ENCODE measurements around the gene PCGF3.
"Not testable (repeated sequence)": the region's sequence is repeated elsewhere in the genome, so short reads cannot be mapped to it uniquely, and the experiment has no call there.

The PCGF3 gene

DNA sequence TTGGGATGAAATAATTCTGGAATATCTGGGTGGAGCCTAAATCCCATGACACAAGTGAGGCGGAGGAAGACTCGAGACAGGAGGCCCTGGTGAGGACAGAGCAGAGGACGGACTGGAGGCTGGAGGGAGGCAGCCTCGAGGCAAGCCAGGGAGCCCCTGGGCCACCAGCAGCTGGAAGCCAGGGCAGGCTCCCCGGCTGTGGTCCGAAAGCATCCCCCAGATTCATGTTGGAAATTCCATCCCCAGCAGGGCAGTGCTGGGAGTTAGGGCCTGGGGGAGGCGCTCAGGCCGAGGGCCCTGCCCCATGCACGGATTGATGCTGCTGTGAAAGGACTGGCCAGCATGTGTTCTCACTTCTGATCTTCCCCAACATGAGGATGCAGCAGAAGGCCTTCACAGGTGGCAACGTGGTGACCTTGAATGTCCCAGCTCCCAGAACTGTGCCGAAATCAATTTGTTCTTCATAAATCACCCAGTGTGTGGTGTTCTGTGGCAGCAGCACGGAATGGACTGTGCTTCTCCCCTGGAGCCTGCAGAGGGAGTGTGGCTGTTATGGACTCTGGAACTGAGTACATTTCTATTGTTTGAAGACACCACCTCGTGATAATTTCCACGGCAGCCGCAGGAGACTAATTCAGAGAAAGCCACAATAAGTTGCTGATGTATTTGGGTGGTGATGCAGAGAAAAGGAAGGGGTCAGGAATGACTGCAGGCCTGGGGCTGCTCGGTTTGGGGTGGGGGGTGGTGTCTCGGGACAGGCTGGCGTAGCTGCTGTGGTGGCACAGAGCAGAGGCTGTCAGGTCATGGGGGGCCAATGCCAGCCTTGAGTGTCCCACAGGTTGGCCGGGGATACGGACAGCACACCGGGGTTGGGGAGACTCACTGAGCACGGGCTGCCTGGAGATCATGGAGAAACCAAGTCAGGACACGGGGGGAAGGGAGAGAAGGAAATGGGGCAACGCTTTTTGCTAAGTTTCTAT lies 56.9 kb downstream of the PCGF3 start:
- DNase-seq (ENCODE audit: low read depth in 1 of 2, low spot score in 1 of 2), result no peak

DNA sequence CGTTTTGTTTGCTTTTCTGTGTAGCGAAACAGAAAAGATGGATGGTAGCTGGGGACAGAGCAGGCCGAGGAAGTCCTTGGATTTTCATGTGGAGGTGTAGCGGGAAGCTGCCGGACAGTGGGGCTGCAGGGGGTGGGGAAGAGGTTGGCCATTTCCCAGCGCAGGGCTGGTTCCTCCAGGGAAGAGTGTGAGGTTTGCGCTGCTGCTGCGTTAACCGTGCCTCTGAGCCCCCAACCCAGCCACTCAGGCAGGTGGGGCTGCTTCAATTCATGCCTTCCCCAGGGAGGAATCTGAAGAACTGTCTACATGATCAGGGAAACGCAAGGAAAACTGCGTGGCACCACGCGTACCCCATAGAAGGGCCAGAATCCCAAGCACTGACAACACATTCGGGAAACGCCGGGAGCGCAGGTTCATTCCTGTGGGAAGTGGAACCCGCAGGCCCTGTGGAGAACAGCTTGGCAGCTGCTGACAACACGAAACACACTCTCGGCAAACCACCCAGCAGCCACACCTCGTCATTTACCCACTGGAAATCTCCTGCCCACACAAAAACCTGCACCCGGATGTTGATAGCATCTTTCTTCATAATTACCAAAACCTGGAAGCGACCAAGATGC lies 57.7 kb downstream of the PCGF3 start:
- no peak for DNase-seq (ENCODE audit: low read depth in 1 of 2, low spot score in 1 of 2)

DNA sequence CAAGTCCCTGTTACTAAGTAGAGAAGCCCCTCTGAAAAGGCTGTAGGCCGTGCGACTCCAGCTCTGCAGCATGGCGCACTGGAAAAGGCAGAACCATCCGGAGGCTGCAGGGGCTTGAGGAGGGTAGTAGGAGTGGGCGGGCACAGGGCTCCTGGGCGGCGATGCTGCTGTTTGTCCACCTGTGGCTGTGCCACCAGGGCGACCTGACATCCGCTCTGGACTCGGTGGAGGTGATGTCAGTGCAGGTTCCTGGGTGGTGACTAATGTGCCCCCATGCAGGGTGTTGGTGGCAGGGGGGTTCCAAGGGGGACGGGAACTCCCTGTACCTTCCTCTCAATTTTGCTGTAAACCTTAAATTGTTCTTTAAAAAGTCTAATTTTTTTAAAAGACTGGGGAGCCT lies 58.3 kb downstream of the PCGF3 start:
- no peak for DNase-seq (ENCODE audit: low read depth in 1 of 2, low spot score in 1 of 2)

DNA sequence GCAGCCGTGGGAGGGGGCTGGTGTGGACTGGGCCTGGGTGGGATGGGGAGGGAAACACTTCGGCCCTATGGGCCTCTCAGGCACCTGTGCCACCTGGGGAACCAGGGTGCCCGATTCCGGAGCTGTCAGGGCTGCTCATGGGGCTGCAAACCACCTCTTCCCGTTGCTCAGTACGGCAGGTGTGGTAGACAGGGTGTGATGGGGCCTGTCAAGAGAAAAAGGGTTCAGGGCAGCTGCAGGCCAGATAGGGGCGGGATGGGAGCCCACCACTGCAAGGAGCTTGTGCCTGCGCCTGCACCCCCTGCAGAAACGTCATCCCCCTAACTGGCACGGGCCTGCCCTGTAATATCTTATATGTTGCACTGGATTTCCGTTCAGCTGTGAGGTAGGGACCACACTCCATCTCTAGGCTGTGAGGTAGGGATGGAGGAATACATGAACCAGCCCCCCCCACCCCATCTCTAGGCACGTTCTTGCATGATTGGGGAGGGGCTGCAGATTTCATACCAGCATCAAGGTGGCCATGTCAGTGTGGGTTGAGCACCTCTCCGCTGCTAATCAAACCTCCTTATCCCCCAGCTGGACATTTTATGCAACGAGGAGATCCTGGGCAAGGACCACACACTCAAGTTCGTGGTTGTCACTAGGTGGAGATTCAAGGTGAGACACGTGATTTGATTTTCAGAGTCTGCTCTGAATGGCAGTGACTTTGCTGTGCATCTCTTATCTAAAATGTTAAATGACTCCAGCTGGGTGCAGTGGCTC lies 59.0 kb downstream of the PCGF3 start:
- no peak for DNase-seq (ENCODE audit: low read depth in 1 of 2, low spot score in 1 of 2)

DNA sequence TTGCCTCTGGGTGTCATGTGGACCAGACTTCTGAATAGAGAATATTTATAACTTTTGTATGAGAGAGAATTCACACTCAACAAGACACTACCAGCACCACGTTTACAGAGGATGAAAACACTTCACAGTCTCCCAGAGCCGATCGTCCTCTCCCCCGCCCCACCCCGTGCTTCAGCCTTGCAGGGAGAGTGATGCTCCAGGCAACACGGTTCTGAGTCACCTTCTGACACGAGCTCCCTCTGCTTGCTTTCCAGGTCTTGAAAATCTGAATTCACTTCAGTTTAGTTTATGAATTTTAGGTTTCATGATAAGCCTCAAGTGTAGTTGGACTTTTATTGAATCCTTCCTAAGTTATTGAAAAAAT lies 60.5 kb downstream of the PCGF3 start:
- DNase-seq (ENCODE audit: low read depth in 1 of 2, low spot score in 1 of 2), result no peak

DNA sequence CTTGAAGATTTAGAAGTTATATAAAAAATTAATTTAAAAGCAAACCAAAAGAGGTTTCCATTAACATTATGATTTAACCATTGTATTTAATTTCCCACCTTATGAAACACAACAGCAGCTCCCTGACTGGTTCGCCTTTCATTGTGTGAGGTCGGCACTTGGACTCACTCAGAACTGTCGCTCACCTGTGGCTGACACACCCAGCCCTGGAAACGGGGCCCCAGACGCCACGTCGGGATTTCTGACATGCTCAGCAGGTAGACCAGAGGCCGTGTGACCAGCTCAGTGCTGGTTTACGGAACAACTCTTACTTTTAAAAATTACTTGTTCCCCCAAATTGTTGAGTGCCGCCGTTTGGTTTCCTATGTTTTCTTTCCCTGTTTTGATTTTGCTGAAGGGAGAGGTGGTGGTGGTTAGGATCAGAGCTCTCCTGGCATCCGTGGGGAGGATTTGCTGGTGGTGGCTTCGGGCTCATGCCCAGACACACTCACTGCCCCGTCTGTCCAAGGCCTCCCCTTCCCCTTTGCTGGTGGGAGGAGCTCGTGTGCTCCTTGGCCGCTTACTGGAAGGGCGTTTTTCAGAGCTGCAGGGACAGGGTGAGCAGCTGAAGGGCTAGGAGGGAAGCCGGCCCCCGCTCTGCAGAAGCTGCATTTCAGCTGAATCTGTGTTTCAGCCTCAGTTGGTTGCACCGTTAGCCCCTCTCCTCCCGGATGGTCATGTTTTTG lies 61.1 kb downstream of the PCGF3 start:
- DNase-seq (ENCODE audit: low read depth in 1 of 2, low spot score in 1 of 2), result no peak

DNA sequence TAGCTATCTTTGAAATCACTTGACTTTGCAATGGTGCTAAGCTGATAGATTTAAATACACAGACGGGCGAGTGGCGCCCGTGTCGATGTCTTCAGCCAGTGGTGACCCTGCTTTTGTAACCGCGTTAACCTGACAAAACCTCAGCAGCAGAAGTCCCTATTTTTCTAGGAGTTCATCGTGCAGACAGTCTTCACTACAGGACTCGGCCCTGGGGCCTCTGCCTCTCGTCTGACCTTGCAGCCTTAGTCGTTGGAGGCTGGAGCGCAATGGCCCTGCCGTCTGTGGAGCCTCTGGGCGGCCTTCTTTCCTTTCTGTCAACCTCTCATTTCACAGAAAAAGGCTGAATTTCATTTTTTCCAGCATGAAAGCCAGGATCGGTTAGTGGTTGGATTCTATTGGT lies 62.4 kb downstream of the PCGF3 start:
- DNase-seq (ENCODE audit: low read depth in 1 of 2, low spot score in 1 of 2), result no peak

DNA sequence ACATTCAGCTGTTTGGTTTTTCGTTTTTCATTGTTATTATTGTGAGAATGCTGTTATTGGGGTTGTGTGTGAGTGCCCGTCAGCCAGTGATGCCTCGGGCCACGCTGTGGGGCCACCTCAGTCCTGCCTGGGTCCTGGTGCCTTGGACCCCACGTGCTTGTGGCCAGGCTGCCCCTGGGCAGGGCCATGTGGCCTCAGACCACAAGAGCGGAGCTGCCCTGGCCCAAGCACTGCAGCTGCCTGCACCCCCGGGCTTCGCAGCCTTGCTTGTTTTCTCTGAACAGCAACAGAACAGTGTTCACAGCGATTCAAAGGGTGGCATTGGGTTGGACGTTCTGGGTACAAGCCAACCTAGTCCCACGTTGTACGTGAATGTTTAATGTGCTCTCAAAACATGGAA lies 63.4 kb downstream of the PCGF3 start:
- DNase-seq (ENCODE audit: low read depth in 1 of 2, low spot score in 1 of 2), result no peak

DNA sequence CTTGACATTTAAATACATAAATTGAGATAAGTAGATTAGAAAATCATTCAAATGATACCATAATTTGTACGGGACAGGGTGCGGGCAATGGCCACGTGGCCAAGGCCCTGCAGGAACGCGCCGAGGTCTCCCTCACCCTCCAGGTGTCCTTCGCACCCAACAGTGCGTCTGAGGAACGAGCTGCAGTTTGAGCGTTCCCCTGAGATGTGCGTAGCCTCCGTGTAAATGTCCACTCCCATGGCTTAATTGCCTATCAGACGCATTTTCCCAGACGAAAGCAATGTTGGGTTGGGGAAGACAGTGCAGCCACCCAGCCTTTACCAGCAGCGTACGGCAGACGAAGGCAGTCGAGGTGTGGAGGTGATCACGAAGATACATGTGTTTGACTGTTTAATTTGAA lies 63.9 kb downstream of the PCGF3 start:
- no peak for DNase-seq (ENCODE audit: low read depth in 1 of 2, low spot score in 1 of 2)

DNA sequence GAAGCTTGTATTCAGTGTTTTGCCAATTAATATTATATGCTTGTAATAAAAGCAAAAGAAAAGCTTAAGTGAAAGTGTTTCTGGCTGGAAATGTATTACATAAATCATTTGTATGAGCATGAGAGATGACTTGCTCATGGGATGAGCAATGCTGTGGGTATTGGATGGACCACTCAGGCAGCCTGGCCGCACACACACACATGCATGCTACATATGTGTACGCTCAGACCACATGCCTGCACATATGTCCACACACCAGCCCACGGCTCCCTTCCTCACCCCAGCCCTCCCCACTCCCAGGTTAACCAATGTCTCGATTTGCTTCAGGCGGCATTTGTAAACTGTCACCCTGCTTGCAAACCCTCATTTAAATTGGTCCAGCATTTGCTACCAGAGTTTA lies 64.4 kb downstream of the PCGF3 start:
- no peak for DNase-seq (ENCODE audit: low read depth in 1 of 2, low spot score in 1 of 2)

DNA sequence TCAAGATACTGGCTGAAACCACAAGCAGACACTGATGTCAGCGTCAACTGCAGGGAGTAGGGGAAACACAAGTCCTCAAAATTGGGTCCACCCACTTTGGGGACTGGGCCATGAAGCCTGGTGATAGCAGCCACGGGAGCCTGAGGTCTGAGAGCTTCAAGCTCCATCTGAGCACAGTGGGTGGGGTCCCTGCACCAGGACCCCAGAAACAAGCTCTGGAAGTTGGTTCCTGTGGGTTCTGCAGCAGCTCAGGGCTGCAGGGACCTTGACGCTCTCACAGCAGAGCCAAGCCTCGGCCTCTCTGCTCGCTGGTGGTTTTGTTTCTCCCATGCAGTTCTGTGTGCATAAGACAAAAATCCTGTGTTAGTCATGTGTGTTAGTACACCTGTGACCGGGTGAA lies 65.8 kb downstream of the PCGF3 start:
- no peak for DNase-seq (ENCODE audit: low read depth in 1 of 2, low spot score in 1 of 2)

DNA sequence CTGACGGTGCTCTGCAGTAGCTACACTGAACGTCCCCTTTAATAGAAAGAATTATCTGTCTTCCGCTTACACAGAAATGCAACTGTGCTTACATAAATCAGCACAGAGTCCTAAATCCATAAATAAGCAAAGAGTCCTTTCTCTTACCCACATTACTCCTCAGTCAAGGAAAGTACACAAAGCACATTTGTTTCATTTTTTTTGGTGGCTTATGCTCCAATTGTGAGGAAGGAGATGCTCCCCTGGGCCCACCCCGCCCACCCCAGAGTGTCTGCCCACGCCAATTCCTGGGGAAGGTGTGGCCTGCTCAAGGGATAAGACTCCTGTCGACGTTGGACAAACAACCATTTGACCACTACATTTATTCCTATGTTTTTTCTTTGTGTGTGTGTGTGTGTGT lies 66.5 kb downstream of the PCGF3 start:
- no peak for DNase-seq (ENCODE audit: low read depth in 1 of 2, low spot score in 1 of 2)

DNA sequence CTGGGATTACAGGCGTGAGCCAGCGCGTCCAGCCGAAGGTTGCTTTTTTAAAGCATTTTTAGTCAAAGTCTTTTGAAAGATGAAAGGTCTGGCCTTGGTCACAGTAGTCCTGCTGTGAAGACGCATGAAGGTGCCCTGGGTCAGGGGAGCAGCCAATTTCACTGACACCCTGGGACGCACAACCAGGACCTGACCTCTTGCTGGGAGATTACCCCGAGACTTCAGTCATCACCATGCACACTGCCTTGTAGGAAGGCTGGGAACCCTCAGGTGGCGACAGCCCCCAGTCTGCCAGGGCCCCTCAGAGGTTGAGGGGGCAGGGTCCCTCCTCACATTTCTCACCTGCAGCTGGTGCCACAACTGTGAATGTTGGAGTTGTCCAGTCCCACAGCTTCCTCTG lies 67.1 kb downstream of the PCGF3 start:
- no peak for DNase-seq (ENCODE audit: low read depth in 1 of 2, low spot score in 1 of 2)

DNA sequence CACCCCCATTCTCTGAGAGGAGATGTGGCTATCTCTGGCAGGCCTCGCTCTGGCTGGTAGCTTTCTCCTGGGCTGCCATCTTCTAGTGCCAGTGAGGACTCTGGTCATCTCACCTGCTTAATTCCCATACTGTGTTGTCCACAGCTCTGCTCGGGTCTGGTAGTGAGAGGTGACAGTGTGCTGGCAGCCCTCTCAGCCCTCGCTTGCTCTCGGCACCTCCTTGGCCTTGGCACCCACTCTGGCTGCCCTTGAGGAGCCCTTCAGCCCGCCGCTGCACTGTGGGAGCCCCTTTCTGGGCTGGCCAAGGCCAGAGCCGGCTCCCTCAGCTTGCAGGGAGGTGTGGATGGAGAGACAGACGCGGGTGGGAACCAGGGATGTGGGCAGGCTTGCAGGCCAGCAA lies 67.6 kb downstream of the PCGF3 start:
- no peak for DNase-seq (ENCODE audit: low read depth in 1 of 2, low spot score in 1 of 2)

DNA sequence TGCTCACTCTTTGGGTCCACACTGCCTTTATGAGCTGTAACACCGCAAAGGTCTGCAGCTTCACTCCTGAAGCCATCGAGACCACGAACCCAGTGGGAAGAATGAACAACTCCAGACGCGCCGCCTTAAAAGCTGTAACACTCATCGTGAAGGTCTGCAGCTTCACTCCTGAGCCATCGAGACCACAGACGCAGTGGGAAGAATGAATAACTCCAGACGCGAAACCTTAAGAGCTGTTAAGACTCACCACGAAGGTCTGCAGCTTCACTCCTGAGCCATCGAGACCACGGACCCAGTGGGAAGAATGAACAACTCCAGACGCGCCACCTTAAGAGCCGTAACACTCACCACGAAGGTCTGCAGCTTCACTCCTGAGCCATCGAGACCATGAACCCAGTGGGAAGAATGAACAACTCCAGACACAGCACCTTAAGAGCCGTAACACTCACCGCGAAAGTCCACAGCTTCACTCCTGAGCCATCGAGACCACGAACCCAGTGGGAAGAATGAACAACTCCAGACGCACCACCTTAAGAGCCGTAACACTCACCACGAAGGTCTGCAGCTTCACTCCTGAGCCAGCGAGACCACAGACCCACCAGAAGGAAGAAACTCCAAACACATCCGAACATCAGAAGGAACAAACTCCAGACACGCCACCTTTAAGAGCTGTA lies 68.9 kb downstream of the PCGF3 start:
- not testable (repeated sequence) for DNase-seq (ENCODE audit: low read depth in 1 of 2, low spot score in 1 of 2)

DNA sequence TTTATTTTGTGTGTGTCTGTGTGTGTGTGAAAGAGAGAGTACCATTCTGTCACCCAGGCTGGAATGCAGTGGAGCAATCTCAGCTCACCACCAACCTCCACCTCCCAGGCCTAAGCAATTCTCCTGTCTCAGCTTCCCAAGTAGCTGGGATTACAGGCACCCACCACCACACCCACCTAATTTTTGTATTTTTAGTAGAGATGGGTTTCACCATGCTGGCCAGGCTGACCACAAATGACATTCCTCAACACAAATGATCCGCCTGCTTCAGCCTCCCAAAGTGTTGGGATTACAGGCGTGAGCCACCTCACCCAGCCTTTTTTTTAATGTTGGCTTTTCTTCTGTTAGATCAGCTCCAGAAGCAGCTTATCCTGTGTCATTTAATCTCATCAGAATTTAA lies 69.9 kb downstream of the PCGF3 start:
- not testable (repeated sequence) for DNase-seq (ENCODE audit: low read depth in 1 of 2, low spot score in 1 of 2)

DNA sequence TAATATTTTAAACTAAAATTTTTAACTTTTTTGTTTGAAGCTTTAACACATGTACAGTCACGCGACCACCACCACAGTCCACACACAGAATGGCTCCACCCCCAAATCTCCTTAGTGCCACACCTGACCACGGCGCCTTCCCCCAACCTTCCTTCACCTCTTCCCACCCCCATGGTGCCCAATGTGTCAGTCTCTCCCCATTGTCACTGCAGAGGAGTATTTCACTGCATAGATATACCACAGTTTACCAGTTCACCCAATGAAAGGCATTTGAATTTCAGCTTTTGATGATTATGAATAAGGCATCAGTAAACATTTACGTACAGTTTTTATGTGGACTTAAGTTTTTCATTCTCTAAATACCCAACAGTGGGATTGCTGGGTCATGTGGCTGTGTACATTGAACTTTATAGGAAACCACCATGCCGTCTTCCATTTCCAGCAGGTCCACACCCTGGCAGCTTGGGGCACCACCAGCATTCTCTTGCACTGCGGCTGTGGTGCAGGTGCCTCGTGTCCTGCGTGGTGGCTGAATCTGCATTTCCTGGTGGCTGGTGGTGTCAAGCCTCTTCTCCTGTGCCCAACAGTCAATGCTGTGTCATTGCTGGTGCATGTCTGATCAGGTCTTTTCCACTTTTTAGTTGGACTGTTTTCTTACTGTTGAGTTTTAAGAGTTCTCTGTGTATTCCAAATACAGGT lies 71.3 kb downstream of the PCGF3 start:
- no peak for DNase-seq (ENCODE audit: low read depth in 1 of 2, low spot score in 1 of 2)

DNA sequence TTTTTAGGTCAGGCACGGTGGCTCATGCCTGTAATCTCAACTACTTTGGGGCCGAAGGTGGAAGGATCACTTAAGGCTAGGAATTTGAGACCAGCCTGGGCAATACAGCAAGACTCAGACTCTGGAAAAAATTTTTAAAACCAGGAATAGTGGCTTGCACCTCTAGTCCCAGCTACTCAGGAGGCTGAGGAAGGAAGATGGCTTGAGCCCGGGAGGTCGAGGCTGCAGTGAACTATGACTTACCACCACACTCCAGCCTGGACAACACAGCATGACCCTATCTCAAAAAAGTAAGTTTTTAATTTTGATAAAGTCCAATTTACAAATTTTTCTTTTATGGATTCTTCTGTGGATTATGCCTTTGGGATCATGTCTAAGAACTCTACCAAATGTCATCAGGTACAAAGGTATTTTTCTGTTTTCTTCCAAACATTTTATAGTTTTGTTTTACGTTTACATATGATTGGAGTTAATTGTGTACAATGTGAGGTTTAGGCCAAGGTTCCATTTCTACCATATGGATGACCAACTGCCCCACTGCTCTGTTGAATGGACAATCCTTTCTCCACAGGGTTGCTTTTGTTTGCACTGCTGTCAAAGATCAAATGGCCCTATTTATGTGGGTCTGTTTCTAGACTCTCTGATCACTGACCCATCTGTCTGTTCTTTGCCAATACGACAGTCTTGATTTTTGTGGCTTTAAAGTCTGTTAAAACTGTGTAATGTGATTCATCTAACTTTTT lies 72.1 kb downstream of the PCGF3 start:
- DNase-seq (ENCODE audit: low read depth in 1 of 2, low spot score in 1 of 2), result no peak

DNA sequence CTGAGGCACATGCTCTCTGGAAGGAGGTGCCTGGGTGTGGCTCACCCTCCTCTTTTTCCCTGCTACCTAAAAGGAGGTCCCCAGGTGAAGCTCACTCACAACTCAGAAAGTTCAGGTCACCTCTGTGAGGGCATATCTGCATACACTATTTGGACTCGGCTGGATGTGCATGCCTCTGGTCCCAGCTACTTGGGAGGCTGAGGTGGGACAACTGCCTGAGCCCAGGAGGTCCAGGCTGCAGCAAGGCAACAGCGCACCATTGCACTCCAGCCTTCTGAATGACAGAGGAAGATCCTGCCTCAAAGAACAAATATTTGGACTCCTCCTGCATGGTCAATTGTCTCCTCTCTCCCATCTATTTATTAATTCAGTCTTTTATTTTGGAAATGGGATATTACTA lies 73.9 kb downstream of the PCGF3 start:
- no peak for DNase-seq (ENCODE audit: low read depth in 1 of 2, low spot score in 1 of 2)
